HFFc6 (cell line): ENCODE data around the gene OR10AD1. TPM values are rescaled to one million over a fixed set of nuclear protein-coding genes. Genes with fewer than 3 reads are reported as not detected.

ENCODE experiments used
- DNase-seq: peaks from one replicate; pipeline ENCODE4 v3.0.0-alpha.2; 2018
- H3K27ac Mint-ChIP-seq: 2 replicates; pipeline ENCODE4 v1.8.0; 2020; ENCODE audit warnings: mild to moderate bottlenecking, mixed read lengths
- H3K27me3 Mint-ChIP-seq: 2 replicates; pipeline ENCODE4 v1.8.0; 2021; ENCODE audit warnings: mild to moderate bottlenecking, moderate library complexity, mixed read lengths; ENCODE audit not compliant: insufficient read depth
- H3K36me3 Mint-ChIP-seq: 2 replicates; pipeline ENCODE4 v1.8.0; 2021; ENCODE audit warnings: low read depth, mixed read lengths
- H3K4me1 Mint-ChIP-seq: 2 replicates; pipeline ENCODE4 v1.8.0; 2020; ENCODE audit warnings: low read depth, mixed read lengths
- H3K4me3 Mint-ChIP-seq: 2 replicates; pipeline ENCODE4 v1.8.0; 2020; ENCODE audit warnings: mild to moderate bottlenecking, moderate library complexity, mixed read lengths
- H3K9me3 Mint-ChIP-seq: 2 replicates; pipeline ENCODE4 v1.8.0; 2020; ENCODE audit warnings: mild to moderate bottlenecking, mixed read lengths
- CTCF ChIP-seq: fragments of 200-600 bp; sonication (generic); IDR thresholded peaks from 2 replicates; pipeline ENCODE4 v1.5.0; 2021; ENCODE audit warnings: antibody characterized with exemption, mild to moderate bottlenecking
- total RNA-seq, 6 experiments: library from RNA; stranded (reverse); fragmentation: NEBNext Ultra II Directional; extraction: Animal tissue kit (Norgen Biotek cat#: 25700); gene quantifications; 2 replicates in 1 of 6; 3 replicates in 5 of 6; pipeline ENCODE4 v1.2.3, GENCODE V29; 2021

The OR10AD1 gene
- total RNA-seq, 6 experiments from 2014 or later = not detected

GRCh38 chr12:48201516-48201915, 1.6 kb downstream of the OR10AD1 start:
- DNase-seq = no peak
- Mint-ChIP-seq H3K27me3 (peaks cover 8% of the 10 kb centered on the region), H3K27ac (no peak overlapping the region), H3K4me3 (no peak overlapping the region), H3K9me3 (peaks cover 4% of the 10 kb centered on the region), H3K4me1 (peaks cover 30% of the 10 kb centered on the region), H3K36me3 (peaks cover 3% of the 10 kb centered on the region)
- no peak for TF ChIP-seq CTCF

DNA sequence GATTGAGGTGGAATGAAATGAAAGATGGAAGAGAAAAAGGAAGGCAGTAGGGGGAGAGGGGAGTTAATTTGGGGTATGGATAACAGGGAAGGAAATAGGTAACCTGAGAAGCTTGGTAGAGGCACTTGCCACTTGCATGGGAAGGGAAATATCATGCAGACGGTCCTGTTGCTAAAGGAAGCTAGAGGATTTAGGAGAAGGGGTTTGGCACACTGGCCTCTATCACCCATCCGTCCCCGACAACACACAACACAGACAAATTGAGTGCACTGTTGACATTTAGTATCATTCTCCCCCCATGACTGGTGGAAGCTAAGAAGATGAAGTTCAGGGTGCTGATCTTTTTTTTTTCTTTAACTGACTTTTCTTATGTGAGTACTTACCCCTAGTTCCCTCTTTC, 2.0 kb downstream of the OR10AD1 start:
- H3K27ac Mint-ChIP-seq = no peak overlapping the region
- TF ChIP-seq CTCF = no peak
- no peaks in the 10 kb centered on the region for H3K9me3 Mint-ChIP-seq
- no peak for DNase-seq
- H3K4me3 Mint-ChIP-seq = no peak overlapping the region
- peaks cover 30% of the 10 kb centered on the region for H3K4me1 Mint-ChIP-seq
- H3K36me3 Mint-ChIP-seq = no peaks in the 10 kb centered on the region; the same call in 1 of the 2 replicates
- H3K27me3 Mint-ChIP-seq = peaks cover 8% of the 10 kb centered on the region

GRCh38 chr12:48199774-48200221, 3.3 kb downstream of the OR10AD1 start:
- Mint-ChIP-seq H3K27ac (peak overlapping the region; percentile 77), H3K4me3 (peak overlapping the region; percentile 86), H3K4me1 (peaks cover 38% of the 10 kb centered on the region), H3K9me3 (no peaks in the 10 kb centered on the region), H3K27me3 (peaks cover 11% of the 10 kb centered on the region), H3K36me3 (no peaks in the 10 kb centered on the region; the same call in 1 of the 2 replicates)
- DNase-seq = peak; percentile 51
- TF ChIP-seq CTCF = no peak

DNA sequence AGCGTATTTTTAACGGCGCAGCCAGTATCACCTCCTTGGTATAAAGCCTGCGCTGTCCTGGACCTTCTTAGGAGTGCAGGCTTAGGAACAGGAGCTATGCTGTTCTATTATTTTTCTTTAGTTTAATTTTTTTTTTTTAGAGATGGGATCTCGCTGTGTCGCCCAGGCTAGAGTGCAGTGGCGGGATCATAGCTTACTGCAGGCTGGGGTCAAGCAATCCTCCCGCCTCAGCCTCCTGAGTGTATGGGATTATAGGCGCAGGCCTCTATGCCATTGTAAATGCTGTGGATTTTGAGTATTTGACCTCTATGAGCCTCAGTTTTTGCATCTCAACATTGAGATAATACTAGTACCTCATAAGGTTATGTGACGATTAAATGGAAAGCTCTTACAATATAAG, 4.1 kb downstream of the OR10AD1 start:
- Mint-ChIP-seq H3K4me3 (peak overlapping the region; percentile 86), H3K27ac (peak overlapping the region; percentile 94), H3K9me3 (no peaks in the 10 kb centered on the region), H3K36me3 (no peaks in the 10 kb centered on the region; the same call in 1 of the 2 replicates), H3K27me3 (peaks cover 12% of the 10 kb centered on the region), H3K4me1 (peaks cover 46% of the 10 kb centered on the region)
- DNase-seq = no peak
- no peak for TF ChIP-seq CTCF

DNA sequence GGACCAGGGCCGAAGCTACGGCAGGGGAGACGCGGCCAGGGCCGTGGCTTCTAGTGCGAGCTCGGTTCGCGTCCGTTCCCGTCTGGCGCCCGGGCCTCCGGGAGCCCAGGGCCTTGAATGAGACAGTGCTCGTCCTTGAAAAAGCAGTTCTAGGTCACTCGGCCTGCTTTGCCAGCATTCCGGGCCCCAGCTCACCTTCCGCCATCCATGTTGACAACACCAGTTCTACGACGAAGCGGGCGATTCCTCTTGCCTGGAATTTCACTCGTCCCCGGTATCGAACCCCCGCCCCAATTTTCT, 4.5 kb downstream of the OR10AD1 start:
- H3K36me3 Mint-ChIP-seq = no peaks in the 10 kb centered on the region; the same call in 1 of the 2 replicates
- no peaks in the 10 kb centered on the region for H3K9me3 Mint-ChIP-seq
- H3K4me3 Mint-ChIP-seq = peak overlapping the region; percentile 86
- DNase-seq = no peak
- H3K27ac Mint-ChIP-seq = peak overlapping the region; percentile 94
- peaks cover 50% of the 10 kb centered on the region for H3K4me1 Mint-ChIP-seq
- TF ChIP-seq CTCF = no peak
- peaks cover 12% of the 10 kb centered on the region for H3K27me3 Mint-ChIP-seq
